Smooth muscle cell of bladder (primary cell): Measurements from ENCODE around the gene ZNF77. TPM values are rescaled to one million over a fixed set of nuclear protein-coding genes. Genes with fewer than 3 reads are reported as not detected.

Source experiments
- total RNA-seq: library from RNA; depleted of rRNA; stranded (reverse); fragments of >200 nt; gene quantifications from 2 replicates; pipeline ENCODE4 v1.2.3, GENCODE V29; 2014

Gene ZNF77
- total RNA-seq = 3.5 and 5.5 TPM in 2 replicates

GRCh38 chr19:2944775-2945574 lies at the start of gene ZNF77:
Gene ZNF77, minus strand, starts transcription at chr19:2944971. Its CDS starts 131 bp downstream, at chr19:2944840.

GRCh38 chr19:2977001-2977745 lies 32.4 kb upstream of the ZNF77 start, which contains the start of gene TLE6:
Gene TLE6, plus strand, starts transcription at chr19:2977564. Its CDS starts 670 bp downstream, at chr19:2978234.

DNA sequence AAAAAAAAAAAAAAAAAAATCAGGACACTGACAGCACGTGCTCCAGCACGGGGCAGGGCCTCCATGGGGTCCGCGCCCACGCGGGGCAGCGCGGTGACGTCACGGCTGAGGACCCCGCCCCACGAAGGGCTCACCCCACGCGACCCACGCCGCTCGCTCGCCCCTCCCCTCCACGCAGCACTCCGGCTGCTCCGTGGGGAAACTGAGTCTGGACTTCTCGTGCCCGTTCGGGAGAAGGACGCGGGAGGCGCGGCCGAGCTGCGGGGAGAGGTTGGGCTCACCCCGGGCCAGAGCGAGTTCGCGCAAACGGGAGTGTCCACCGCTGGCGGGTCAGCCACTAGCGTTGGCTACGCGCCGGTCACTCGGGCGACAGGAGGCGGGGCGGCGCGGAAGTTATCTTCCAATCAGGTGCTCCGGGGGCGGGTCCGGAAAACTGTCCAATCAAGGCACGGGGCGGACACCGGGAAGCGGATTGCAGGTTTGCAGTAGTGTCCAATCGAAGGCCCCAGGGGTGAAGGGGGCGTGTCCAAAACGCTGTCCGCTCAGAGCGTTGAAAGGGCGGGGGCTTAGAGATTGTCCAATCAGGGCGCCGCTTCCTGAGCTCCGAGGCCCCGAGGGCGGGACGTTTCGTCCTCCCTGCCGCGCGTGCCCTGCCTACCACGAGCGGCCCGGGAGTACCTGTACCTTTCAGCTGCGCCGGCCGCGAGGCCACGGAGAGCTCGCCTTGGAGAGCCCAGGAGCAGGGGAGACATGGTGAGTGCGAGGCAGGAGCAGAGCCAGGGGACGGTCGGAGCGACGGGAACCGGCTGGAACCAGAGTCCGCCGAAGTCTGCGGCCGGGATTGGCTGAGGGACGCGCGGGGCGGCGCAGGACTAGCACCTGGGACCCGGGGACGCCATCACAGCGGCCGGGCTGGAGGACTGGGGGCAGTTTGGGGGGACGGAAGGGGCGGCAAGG lies 44.2 kb downstream of the ZNF77 start, which contains the start of gene ZNF57:
Gene ZNF57, plus strand, starts transcription at position 633 of the 957 bp plus-strand sequence. Its CDS starts 118 bp downstream, at position 751.

Other genes with a start within 250 kb of the ZNF77 start
- gene GNG7, start 242.3 kb downstream of the ZNF77 start, total RNA-seq = 0.14 and 0.37 TPM in 2 replicates
- 1.3 and 2.7 TPM in 2 replicates for gene DIRAS1, start 223.6 kb downstream of the ZNF77 start, total RNA-seq
- 23.3 and 32.4 TPM in 2 replicates for gene SLC39A3, start 205.0 kb downstream of the ZNF77 start, total RNA-seq
- gene SGTA, start 161.7 kb downstream of the ZNF77 start, total RNA-seq = 23.6 and 27.5 TPM in 2 replicates
- 41.4 and 61.7 TPM in 2 replicates for gene THOP1, start 159.5 kb downstream of the ZNF77 start, total RNA-seq
- gene ZNF554, start 125.1 kb downstream of the ZNF77 start, total RNA-seq = 3.7 and 4.1 TPM in 2 replicates
- 4.3 and 5.0 TPM in 2 replicates for gene ZNF555, start 103.5 kb downstream of the ZNF77 start, total RNA-seq
- under 0.01 and 0.09 TPM in 2 replicates for gene ZNF556, start 77.6 kb downstream of the ZNF77 start, total RNA-seq
- 3.5 and 3.6 TPM in 2 replicates for gene ZNF57, start 44.0 kb downstream of the ZNF77 start, total RNA-seq
- gene TLE6, start 32.6 kb upstream of the ZNF77 start, total RNA-seq = 2.4 and 3.4 TPM in 2 replicates
- gene TLE2, start 84.3 kb upstream of the ZNF77 start, total RNA-seq = 2.1 and 3.1 TPM in 2 replicates
- gene TLE5, start 117.5 kb upstream of the ZNF77 start, total RNA-seq = 109 and 139 TPM in 2 replicates
- 58.2 and 66.7 TPM in 2 replicates for gene GNA11, start 149.4 kb upstream of the ZNF77 start, total RNA-seq
- under 0.01 TPM in 1 of 2 replicates, not detected in the other for gene GNA15, start 191.1 kb upstream of the ZNF77 start, total RNA-seq
- not detected in 2 replicates for gene S1PR4, start 233.8 kb upstream of the ZNF77 start, total RNA-seq
- gene NCLN, start 241.0 kb upstream of the ZNF77 start, total RNA-seq = 32.4 and 36.7 TPM in 2 replicates